ENCODE results near the gene DNASE1L1.

The DNASE1L1 gene

GRCh38 chrX:154379569-154379951, 29.5 kb downstream of the DNASE1L1 start:
- TF ChIP-seq CTCF (IDR thresholded peaks at IDR 0.05): no peak
- no peak for DNase-seq (ENCODE audit: low spot score)
- Histone ChIP-seq H3K4me3 (peak overlapping the region; percentile 93), H3K27ac (peak overlapping the region; percentile 97 to 99)

DNA sequence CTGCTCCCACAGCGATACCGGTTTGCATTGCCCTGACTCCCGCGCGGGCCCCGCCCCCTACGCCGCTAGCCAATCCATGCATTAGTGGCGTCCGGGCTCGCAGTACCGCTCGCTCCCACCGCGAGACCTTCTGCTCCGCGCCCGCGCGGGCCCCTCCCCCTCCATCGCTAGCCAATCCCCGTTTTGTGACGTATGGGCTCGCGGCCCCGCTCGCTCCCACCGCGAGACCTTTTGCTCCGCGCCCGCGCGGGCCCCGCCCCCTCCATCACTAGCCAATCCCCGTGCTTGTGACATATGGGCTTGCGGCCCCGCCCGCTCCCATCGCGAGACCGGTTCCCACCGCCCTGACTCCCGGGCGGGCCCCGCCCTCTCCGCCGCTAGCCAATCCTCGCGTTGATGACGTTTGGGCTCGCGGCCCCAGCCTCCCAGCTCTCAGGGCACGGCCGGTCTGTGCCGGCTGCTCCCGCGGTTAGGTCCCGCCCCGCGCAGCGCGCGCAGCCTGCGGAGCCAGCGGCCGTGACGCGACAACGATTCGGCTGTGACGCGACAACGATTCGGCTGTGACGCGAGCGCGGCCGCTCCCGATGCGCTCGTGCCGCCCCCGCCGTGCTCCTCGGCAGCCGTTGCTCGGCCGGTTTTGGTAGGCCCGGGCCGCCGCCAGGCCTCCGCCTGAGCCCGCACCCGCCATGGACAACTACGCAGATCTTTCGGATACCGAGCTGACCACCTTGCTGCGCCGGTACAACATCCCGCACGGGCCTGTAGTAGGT, 30.1 kb downstream of the DNASE1L1 start, which contains the start of gene EMD:
Gene EMD (plus strand): TSS at position 497 of the 770 bp plus-strand sequence. CDS start 190 bp downstream, at position 687.
- peak within 1 kb of the TSS; percentile 97 to 99 for H3K27ac ChIP-seq
- TF ChIP-seq CTCF (IDR thresholded peaks at IDR 0.05): no peak
- DNase-seq (ENCODE audit: low spot score): peak; percentile 98
- peak within 1 kb of the TSS; percentile 93 for H3K4me3 ChIP-seq

GRCh38 chrX:154378059-154378798, 30.8 kb downstream of the DNASE1L1 start:
- Histone ChIP-seq H3K27ac (peak overlapping the region; percentile 93 to 99), H3K4me3 (peak overlapping the region; percentile 77)
- no peak for TF ChIP-seq CTCF (IDR thresholded peaks at IDR 0.05)
- DNase-seq (ENCODE audit: low spot score): no peak

- no peak for DNase-seq (ENCODE audit: low spot score)
- Histone ChIP-seq H3K4me3 (no peak overlapping the region), H3K27ac (peak overlapping the region; percentile 93 to 99)
- TF ChIP-seq CTCF (IDR thresholded peaks at IDR 0.05): no peak
Observed at GRCh38 chrX:154376774-154377173, 32.3 kb downstream of the DNASE1L1 start.

DNA sequence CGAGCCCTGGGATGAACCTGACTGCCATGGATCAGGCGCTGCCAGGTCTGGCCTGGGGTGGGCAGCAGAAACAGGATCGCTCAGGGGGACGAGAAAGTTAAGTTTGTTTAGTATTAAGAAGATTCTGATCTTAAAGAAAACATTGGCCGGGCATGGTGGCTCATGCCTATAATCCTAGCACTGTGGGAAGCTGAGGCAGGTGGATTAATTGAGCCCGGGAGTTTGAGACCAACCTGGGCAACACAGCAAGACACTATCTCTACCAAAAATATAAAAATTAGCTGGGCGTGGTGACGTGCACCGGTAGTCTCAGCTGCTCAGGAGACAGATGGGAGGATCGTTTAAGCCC, 33.9 kb downstream of the DNASE1L1 start:
- peak overlapping the region; percentile 93 for H3K4me3 ChIP-seq
- no peak for TF ChIP-seq CTCF (IDR thresholded peaks at IDR 0.05)
- DNase-seq (ENCODE audit: low spot score): no peak

DNA sequence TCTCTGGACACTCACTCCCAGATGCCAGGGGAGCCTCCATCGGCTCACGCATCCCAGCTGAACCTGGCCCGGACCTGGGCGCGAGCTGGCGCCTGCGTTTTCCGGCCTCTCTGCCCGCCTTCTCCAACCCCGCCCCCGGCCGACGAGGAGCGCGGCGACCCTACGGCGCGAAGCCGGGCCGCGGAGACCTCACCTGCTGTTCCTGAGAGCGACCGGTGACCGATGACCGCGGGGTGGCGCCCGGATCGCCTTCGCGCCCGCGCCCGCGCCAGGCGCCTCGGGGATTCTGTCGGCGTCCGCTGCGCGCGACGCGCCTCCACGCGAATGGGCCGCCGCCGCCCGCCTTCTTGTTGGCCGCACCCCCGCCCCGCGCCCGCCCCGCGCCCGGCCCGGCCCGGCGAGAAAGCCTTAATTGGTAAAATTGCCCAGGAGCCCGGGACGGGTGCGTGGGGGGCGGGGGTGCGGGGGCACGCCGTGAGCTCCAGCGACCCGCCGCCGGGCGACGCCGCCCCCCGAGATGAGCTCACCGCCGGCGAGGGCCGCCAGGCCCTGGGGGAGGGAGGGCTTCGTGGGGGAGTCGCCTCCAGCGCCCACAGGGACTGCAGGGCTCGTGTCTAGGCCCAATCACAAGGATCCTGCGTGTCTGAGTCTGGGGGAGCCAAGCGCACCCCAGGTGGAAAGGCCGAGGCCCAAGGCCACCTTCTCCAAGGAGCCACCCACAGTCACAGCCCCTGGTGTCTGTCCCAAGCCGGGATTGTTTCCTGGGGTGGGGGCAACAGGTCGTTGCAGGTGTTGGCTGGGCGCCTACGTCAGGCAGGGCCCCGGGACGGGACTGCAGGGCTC, 34.5 kb downstream of the DNASE1L1 start, which contains the start of gene FLNA:
Gene FLNA (minus strand): TSS at position 322 of the 843 bp plus-strand sequence. CDS start 3,389 bp downstream, outside the sequence.
- Histone ChIP-seq H3K4me3 (peak within 1 kb of the TSS; percentile 93), H3K27ac (peak within 1 kb of the TSS; percentile 93 to 99)
- DNase-seq (ENCODE audit: low spot score): no peak
- TF ChIP-seq CTCF (IDR thresholded peaks at IDR 0.05): no peak

More for the DNA sequence above, 33.9 kb downstream of the DNASE1L1 start:
- peak overlapping the region; percentile 93 to 99 for H3K27ac ChIP-seq

Data from coronary artery (tissue), 2 donors.